Uterus (tissue), 4 donors: Measurements from ENCODE around the gene PNMA8B. TPM values are rescaled to one million over a fixed set of nuclear protein-coding genes. Genes with fewer than 3 reads are reported as not detected.
A peak's percentile ranks its signal among the peaks of the same experiment; 100 is the strongest.

ENCODE experiments used
- DNase-seq, 2 donors: peaks; one replicate each; pipeline ENCODE4 v3.0.0-alpha.2; 2019 to 2020
- H3K27ac ChIP-seq, 2 donors: fragments of 200-600 bp; sonication (generic); 1 replicate in 1 of 2; 2 replicates in 1 of 2; pipeline ENCODE4 v1.5.1; 2016 to 2018
- H3K27me3 ChIP-seq, 2 donors: fragments of 200-600 bp; sonication (generic); one replicate each; pipeline ENCODE4 v1.5.1; 2018 to 2019; ENCODE audit warnings: control low read depth in 1 of 2
- H3K36me3 ChIP-seq, 2 donors: fragments of 200-600 bp; sonication (generic); one replicate each; pipeline ENCODE4 v1.5.1; 2019; ENCODE audit warnings: control low read depth in 1 of 2
- H3K4me1 ChIP-seq, 2 donors: fragments of 200-600 bp; sonication (generic); one replicate each; pipeline ENCODE4 v1.5.1; 2018 to 2019; ENCODE audit warnings: control low read depth in 1 of 2
- H3K4me3 ChIP-seq, 2 donors: fragments of 200-600 bp; sonication (generic); 1 replicate in 1 of 2; 2 replicates in 1 of 2; pipeline ENCODE4 v1.5.1; 2018 to 2019; ENCODE audit warnings: mild to moderate bottlenecking in 1 of 2
- H3K9me3 ChIP-seq, 2 donors: fragments of 200-600 bp; sonication (generic); one replicate each; pipeline ENCODE4 v1.5.1; 2019; ENCODE audit warnings: control low read depth in 1 of 2
- POLR2A ChIP-seq, 2 donors: fragments of 450-650 bp; IDR thresholded peaks; one replicate each; pipeline ENCODE4 v1.6.1; 2016; ENCODE audit warnings: antibody characterized with exemption in 2 of 2, mild to moderate bottlenecking in 1 of 2, moderate library complexity in 1 of 2
- intact Hi-C: fragments of 100-400 bp; cut with DNase I; formaldehyde crosslinking; loops from one replicate; pipeline ENCODE4 v1.15.1; 2023; ENCODE audit warnings: low total_unique reads
- total RNA-seq, 4 donors: library from RNA; depleted of rRNA in 3 of 4; stranded (reverse); fragments of >200 nt in 3 of 4; gene quantifications; one replicate each; pipeline versions ENCODE4 v1.1.0 to v1.2.4, GENCODE V29; 2014 to 2023
- TF ChIP-seq, protein P1 (sequence below), 4 experiments: fragments of 200-600 bp in 2 of 4; fragments of 450-650 bp in 2 of 4; sonication (generic) in 2 of 4; IDR thresholded peaks; one replicate each; pipeline ENCODE4 v1.5.1; 2016 to 2019; ENCODE audit warnings: antibody characterized with exemption in 4 of 4, mild to moderate bottlenecking in 2 of 4, moderate library complexity in 1 of 4
- donor health status: DM: yes; HTN: yes; CAD: no.

PNMA8B gene
- total RNA-seq, 4 donors from 2014 or later = 2.2 to 7.9 (median 3.1) TPM; not detected in 1

DNA sequence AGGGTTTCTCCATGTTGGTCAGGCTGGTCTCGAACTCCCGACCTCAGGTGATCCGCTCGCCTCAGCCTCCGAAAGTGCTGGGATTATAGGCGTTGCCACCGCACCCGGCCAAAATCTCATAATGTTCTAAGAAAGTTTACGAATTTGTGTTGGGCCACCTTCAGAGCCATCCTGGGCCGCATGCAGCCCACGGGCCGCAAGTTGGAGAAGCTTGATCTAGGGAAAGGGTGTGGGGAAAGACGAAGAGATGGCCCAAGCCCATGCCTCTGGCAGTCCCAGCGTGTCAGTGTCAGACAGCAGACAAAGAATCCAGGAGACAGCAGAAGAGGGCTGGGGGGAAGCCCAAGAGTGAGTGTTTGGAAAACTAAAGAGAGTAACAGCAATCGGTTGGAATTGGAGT, 49.6 kb downstream of the PNMA8B start:
- no peaks in the 10 kb centered on the region for H3K36me3 ChIP-seq
- H3K4me3 ChIP-seq = no peak overlapping the region
- no peak overlapping the region for H3K27ac ChIP-seq
- no peaks in the 10 kb centered on the region for H3K27me3 ChIP-seq
- DNase-seq = no peak
- intact Hi-C loops = no loop called here
- H3K4me1 ChIP-seq = peaks cover 0 to 6% of the 10 kb centered on the region in 2 donors
- TF ChIP-seq, protein P1, sequence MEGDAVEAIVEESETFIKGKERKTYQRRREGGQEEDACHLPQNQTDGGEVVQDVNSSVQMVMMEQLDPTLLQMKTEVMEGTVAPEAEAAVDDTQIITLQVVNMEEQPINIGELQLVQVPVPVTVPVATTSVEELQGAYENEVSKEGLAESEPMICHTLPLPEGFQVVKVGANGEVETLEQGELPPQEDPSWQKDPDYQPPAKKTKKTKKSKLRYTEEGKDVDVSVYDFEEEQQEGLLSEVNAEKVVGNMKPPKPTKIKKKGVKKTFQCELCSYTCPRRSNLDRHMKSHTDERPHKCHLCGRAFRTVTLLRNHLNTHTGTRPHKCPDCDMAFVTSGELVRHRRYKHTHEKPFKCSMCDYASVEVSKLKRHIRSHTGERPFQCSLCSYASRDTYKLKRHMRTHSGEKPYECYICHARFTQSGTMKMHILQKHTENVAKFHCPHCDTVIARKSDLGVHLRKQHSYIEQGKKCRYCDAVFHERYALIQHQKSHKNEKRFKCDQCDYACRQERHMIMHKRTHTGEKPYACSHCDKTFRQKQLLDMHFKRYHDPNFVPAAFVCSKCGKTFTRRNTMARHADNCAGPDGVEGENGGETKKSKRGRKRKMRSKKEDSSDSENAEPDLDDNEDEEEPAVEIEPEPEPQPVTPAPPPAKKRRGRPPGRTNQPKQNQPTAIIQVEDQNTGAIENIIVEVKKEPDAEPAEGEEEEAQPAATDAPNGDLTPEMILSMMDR (IDR thresholded peaks at IDR 0.05) = no peak
- TF ChIP-seq POLR2A (IDR thresholded peaks at IDR 0.05) = no peak
- no peaks in the 10 kb centered on the region for H3K9me3 ChIP-seq

GRCh38 chr19:46442808-46443450, 52.7 kb downstream of the PNMA8B start:
- peak overlapping the region; percentile 56 to 61 for H3K27ac ChIP-seq
- no peak overlapping the region for H3K4me3 ChIP-seq
- H3K27me3 ChIP-seq = no peaks in the 10 kb centered on the region
- peak; percentile 49 to 59 for DNase-seq
- H3K36me3 ChIP-seq = no peaks in the 10 kb centered on the region
- intact Hi-C loops = no loop called here
- H3K9me3 ChIP-seq = no peaks in the 10 kb centered on the region
- peaks cover 0 to 6% of the 10 kb centered on the region in 2 donors for H3K4me1 ChIP-seq
- TF ChIP-seq, protein P1 (IDR thresholded peaks at IDR 0.05) = no peak
- TF ChIP-seq POLR2A (IDR thresholded peaks at IDR 0.05) = no peak

DNA sequence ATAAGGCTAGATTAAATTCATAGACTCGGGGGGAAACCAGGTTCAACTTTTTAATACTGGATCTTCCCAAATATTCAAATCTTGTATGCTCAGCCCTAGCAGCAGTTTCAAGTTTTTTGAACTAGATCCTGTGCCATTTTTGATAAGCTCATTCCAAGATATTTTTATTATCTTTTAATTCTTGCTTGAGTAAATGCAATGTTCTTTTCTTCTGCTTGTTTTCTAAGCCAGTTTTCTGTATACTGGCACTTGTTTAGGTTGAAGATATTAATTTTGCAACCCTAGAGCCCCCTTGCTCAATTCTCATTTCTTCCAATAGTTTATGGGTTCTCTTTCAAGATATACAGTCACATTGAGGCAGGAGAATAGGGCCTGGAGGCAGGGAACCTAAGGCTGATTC, 53.8 kb downstream of the PNMA8B start:
- DNase-seq = no peak
- no peaks in the 10 kb centered on the region for H3K27me3 ChIP-seq
- TF ChIP-seq POLR2A (IDR thresholded peaks at IDR 0.05) = no peak
- TF ChIP-seq, protein P1 (IDR thresholded peaks at IDR 0.05) = no peak
- no peak overlapping the region for H3K4me3 ChIP-seq
- peak overlapping the region; percentile 56 to 61 for H3K27ac ChIP-seq
- intact Hi-C loops = no loop called here
- H3K4me1 ChIP-seq = peaks cover 0 to 6% of the 10 kb centered on the region in 2 donors
- H3K36me3 ChIP-seq = no peaks in the 10 kb centered on the region
- no peaks in the 10 kb centered on the region for H3K9me3 ChIP-seq

Other genes with a start within 250 kb of the PNMA8B start
- gene HIF3A, start 198.8 kb downstream of the PNMA8B start, total RNA-seq = 100 to 1,000 TPM in 2 of 4 donors, 10 to 100 TPM in 2; 21.5 to 212 (median 103) TPM
- 10 to 100 TPM; 26.1 to 92.3 (median 62.5) TPM for gene PPP5C, start 148.8 kb downstream of the PNMA8B start, total RNA-seq
- gene CCDC8, start 82.3 kb downstream of the PNMA8B start, total RNA-seq = 10 to 100 TPM in 2 of 4 donors, 1 to 10 TPM in 2; 7.2 to 89.1 (median 26.2) TPM
- gene PNMA8C, start 66.9 kb downstream of the PNMA8B start, total RNA-seq = 1 to 10 TPM in 1 of 4 donors, under 1 TPM in 2, not detected in 1; under 0.01 to 3.7 (median 0.73) TPM
- 10 to 100 TPM in 3 of 4 donors, 1 to 10 TPM in 1; 8.7 to 69.7 (median 16.1) TPM for gene PNMA8A, start 24.3 kb downstream of the PNMA8B start, total RNA-seq
- gene CALM3, start 105.5 kb upstream of the PNMA8B start, total RNA-seq = 100 to 1,000 TPM in 3 of 4 donors, 10 to 100 TPM in 1; 83.8 to 225 (median 157) TPM
- 1 to 10 TPM in 2 of 4 donors, under 1 TPM in 2; 0.51 to 6.1 (median 3.5) TPM for gene PTGIR, start 129.2 kb upstream of the PNMA8B start, total RNA-seq
- not detected for gene GNG8, start 140.3 kb upstream of the PNMA8B start, total RNA-seq
- gene DACT3, start 165.3 kb upstream of the PNMA8B start, total RNA-seq = 10 to 100 TPM in 3 of 4 donors, under 1 TPM in 1; 0.29 to 90.1 (median 30.3) TPM
- gene PRKD2, start 221.2 kb upstream of the PNMA8B start, total RNA-seq = 10 to 100 TPM; 30.8 to 85.7 (median 41.7) TPM